Thyroid gland (tissue), 4 donors: ENCODE results near the gene ZXDB. TPM values are rescaled to one million over a fixed set of nuclear protein-coding genes. Genes with fewer than 3 reads are reported as not detected.
"Not testable (repeated sequence)": the region's sequence is repeated elsewhere in the genome, so short reads cannot be mapped to it uniquely, and the experiment has no call there.

Experiments
- DNase-seq, 2 donors: peaks; one replicate each; pipeline ENCODE4 v3.0.0-alpha.2; 2019
- H3K27ac ChIP-seq, 3 donors: fragments of 200-600 bp; sonication (generic); 1 replicate in 2 of 3; 2 replicates in 1 of 3; pipeline ENCODE4 v1.5.1; 2016 to 2019; ENCODE audit warnings: mild to moderate bottlenecking in 1 of 3, moderate library complexity in 1 of 3
- H3K27me3 ChIP-seq: fragments of 200-600 bp; sonication (generic); one replicate; pipeline ENCODE4 v1.5.1; 2019
- H3K36me3 ChIP-seq, 2 donors: fragments of 200-600 bp; sonication (generic); one replicate each; pipeline ENCODE4 v1.5.1; 2016 to 2019
- H3K4me1 ChIP-seq, 2 donors: fragments of 200-600 bp; sonication (generic); one replicate each; pipeline ENCODE4 v1.5.1; 2017 to 2019
- H3K4me3 ChIP-seq, 3 donors: fragments of 200-600 bp; sonication (generic); replicated peaks in 1 of 3; 1 replicate in 2 of 3; 2 replicates in 1 of 3; pipeline ENCODE4 v1.5.1; 2016; ENCODE audit warnings: mild to moderate bottlenecking in 1 of 3
- H3K9me3 ChIP-seq: fragments of 200-600 bp; sonication (generic); one replicate; pipeline ENCODE4 v1.5.1; 2017
- POLR2A ChIP-seq, 2 donors: fragments of 450-650 bp; IDR thresholded peaks; one replicate each; pipeline ENCODE4 v1.6.1; 2017; ENCODE audit warnings: antibody characterized with exemption in 2 of 2, mild to moderate bottlenecking in 2 of 2, moderate library complexity in 1 of 2
- WGBS, 2 donors: methylation state at CpG; one replicate each; pipeline ENCODE4 v1.1.5; 2017; 5-methylcytosine and 5-hydroxymethylcytosine counted together
- intact Hi-C: fragments of 100-400 bp; cut with DNase I; formaldehyde crosslinking; loops from one replicate; pipeline ENCODE4 v1.15.1; 2023
- total RNA-seq, 4 donors: library from RNA; depleted of rRNA; stranded (reverse); fragments of >200 nt; gene quantifications; one replicate each; pipeline ENCODE4 v1.2.3, GENCODE V29; 2016
- TF ChIP-seq, protein P1 (sequence below), 6 experiments: fragments of 200-600 bp in 3 of 6; fragments of 450-650 bp in 3 of 6; sonication (generic) in 3 of 6; IDR thresholded peaks; one replicate each; pipeline ENCODE4 v1.5.1; 2016 to 2019; ENCODE audit warnings: antibody characterized with exemption in 6 of 6, mild to moderate bottlenecking in 2 of 6, inconsistent platforms in 1 of 6, moderate library complexity in 1 of 6

The ZXDB gene
- total RNA-seq, result 10 to 100 TPM; 13.4 to 19.6 (median 15.4) TPM

DNA sequence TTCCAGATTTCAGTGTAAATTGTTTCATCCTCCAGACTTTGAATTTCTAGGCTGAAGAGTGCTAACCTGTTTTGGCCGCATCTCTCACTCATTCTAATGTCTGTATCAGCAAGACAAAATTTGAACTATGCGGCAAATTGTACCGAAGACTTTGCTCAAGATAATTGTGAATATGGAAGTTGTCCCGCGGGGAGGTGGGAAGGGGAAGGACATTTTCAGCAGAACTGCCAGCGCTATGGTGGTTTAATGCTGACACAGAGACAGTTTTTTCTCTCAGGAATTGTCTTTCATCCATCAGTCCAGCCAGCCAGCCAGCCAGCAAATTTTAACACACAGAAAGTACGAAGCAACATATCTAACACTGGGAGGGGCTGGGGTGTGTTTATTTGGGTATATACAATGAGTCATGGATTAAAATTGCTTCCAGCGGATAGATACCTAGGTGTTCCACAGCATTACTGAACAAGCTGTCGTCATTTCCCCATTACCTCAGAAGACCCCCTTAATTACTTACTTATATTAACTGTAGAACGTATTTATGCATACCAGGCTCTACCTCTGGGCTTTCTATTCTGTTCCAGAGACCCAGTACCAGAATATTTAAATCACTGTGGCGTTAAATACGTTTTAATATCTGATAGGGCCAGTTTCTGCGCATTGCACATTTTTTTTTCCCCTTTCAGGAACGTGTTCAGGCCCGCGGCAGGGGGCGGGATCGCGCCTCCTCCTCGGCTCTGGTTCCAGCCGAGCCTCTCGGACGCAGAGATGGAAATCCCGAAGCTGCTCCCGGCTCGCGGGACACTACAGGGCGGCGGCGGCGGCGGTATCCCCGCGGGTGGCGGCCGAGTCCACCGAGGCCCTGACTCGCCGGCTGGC is at the start of gene ZXDB:
TSS of gene ZXDB (plus strand) at position 728 of the 876 bp plus-strand sequence. CDS start at position 766, 38 bp downstream.
- H3K27ac ChIP-seq, result peak within 1 kb of the TSS; percentile 86 to 92 (median 89)
- DNase-seq, H3K36me3 ChIP-seq, intact Hi-C loops, H3K27me3 ChIP-seq, H3K9me3 ChIP-seq: not testable (repeated sequence)
- 12 to 13% methylated on average over 9 to 14 of the region's 39 CpGs for WGBS, 2 donors
- H3K4me3 ChIP-seq, result peak within 1 kb of the TSS in 2 of 3 donors; percentile 13 to 46
- peaks cover 6 to 13% of the 10 kb centered on the region in 2 donors for H3K4me1 ChIP-seq

DNA sequence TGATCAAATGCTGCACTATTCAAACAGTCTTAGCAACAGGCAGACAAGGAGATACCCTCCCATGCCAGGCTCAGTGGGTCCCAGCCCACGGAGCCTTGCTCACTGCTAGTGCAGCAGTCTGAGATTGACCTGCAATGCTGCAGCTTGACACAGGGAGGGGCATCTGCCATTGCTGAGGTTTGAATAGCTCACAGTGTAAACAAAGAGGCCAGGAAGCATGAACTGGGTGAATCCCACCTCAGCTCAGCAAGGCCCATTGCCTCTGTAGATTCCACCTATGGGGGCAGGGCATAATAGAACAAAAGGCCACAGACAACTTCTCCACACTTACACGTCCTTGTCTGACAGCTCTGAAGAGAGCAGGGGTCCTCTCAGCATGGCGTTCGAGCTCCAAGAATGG is 26.6 kb upstream of the ZXDB start:
- H3K36me3 ChIP-seq, result no peaks in the 10 kb centered on the region
- intact Hi-C loops, result no loop called here
- no peaks in the 10 kb centered on the region for H3K9me3 ChIP-seq
- no peaks in the 10 kb centered on the region for H3K4me1 ChIP-seq
- TF ChIP-seq, protein P1, sequence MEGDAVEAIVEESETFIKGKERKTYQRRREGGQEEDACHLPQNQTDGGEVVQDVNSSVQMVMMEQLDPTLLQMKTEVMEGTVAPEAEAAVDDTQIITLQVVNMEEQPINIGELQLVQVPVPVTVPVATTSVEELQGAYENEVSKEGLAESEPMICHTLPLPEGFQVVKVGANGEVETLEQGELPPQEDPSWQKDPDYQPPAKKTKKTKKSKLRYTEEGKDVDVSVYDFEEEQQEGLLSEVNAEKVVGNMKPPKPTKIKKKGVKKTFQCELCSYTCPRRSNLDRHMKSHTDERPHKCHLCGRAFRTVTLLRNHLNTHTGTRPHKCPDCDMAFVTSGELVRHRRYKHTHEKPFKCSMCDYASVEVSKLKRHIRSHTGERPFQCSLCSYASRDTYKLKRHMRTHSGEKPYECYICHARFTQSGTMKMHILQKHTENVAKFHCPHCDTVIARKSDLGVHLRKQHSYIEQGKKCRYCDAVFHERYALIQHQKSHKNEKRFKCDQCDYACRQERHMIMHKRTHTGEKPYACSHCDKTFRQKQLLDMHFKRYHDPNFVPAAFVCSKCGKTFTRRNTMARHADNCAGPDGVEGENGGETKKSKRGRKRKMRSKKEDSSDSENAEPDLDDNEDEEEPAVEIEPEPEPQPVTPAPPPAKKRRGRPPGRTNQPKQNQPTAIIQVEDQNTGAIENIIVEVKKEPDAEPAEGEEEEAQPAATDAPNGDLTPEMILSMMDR (IDR thresholded peaks at IDR 0.05), result no peak
- no peak for TF ChIP-seq POLR2A (IDR thresholded peaks at IDR 0.05)
- no peak overlapping the region for H3K4me3 ChIP-seq
- no peak for DNase-seq
- 83% methylated on average over 1 of the region's 4 CpGs; no CpG with 5 or more reads in 1 of the 2 donors for WGBS, 2 donors
- no peaks in the 10 kb centered on the region for H3K27me3 ChIP-seq
- H3K27ac ChIP-seq, result no peak overlapping the region

DNA sequence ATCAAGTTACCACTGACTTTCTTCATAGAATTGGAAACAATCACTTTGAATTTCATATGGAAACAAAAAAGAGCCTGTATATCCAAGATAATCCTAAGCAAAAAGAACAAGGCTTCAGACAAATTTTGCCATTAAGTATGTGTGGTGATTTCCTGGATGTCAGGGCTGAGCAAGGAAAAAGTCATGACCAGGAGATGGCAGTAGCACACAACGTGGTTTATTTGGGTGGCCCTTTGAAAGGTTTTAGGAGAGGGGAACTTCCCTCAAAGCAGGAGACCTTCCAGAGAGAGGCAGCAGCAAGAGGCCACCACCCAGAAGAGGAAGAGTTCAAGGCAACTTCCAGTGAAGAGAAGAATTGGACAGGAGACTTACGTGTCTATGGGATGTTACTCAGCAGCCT is 18.1 kb upstream of the ZXDB start:
- TF ChIP-seq, protein P1 (IDR thresholded peaks at IDR 0.05), result peak in 2 of 6 experiments; percentile 20 to 28
- no peak for TF ChIP-seq POLR2A (IDR thresholded peaks at IDR 0.05)
- no peak for DNase-seq

DNA sequence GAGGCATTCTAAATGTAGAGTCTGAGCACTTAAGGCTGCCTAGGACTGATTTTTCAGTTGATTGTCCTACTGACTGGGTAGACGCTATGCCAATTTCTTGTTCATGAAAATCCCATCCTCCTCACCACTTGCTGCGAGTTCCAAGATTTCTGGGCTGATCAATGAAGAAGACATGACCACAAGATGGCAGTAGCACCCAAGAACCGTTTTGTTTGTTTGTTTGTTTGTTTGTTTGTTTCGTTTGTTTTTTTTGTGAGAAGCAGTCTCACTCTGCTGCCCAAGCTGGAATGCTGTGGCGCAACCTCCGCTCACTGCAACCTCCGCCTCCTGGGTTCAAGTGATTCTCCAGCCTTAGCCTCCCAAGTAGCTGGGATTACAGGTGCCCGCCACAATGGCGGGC is 8.9 kb upstream of the ZXDB start:
- DNase-seq, intact Hi-C loops, H3K9me3 ChIP-seq, H3K27ac ChIP-seq, H3K4me1 ChIP-seq, H3K4me3 ChIP-seq, H3K27me3 ChIP-seq, H3K36me3 ChIP-seq: not testable (repeated sequence)
- 75 to 76% methylated on average over 9 of the region's 9 CpGs for WGBS, 2 donors

More for the DNA sequence above, 18.1 kb upstream of the ZXDB start:
- Histone ChIP-seq H3K36me3 (no peaks in the 10 kb centered on the region), H3K27me3 (no peaks in the 10 kb centered on the region), H3K4me3 (no peak overlapping the region), H3K9me3 (no peaks in the 10 kb centered on the region), H3K27ac (no peak overlapping the region), H3K4me1 (no peaks in the 10 kb centered on the region)
- 22 to 31% methylated on average over 2 of the region's 2 CpGs for WGBS, 2 donors
- intact Hi-C loops, result no loop called here

DNA sequence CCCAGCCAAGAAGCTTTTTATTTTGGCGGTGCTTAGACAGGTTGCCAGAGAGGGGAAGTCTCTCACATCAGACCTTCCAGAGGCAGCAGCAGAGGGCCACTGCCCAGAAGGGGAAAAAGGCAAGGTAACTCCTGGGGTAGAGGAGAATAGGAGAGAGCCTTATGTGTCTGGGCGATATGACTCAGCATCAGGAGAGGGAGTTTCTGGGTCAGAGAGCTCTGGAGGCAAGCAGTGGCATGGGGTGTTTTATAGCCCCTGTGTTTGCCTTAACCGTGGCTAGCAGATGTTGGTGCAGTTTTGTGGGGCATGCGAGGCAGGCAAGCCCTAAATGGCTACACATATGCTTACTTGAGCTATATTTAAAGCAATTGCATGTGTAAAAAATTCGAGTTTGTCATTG is 8.3 kb upstream of the ZXDB start:
- H3K36me3 ChIP-seq, result no peaks in the 10 kb centered on the region
- no peaks in the 10 kb centered on the region for H3K4me1 ChIP-seq
- H3K27me3 ChIP-seq, result no peaks in the 10 kb centered on the region
- DNase-seq, result no peak
- 72 to 87% methylated on average over 3 to 5 of the region's 5 CpGs for WGBS, 2 donors
- TF ChIP-seq, protein P1 (IDR thresholded peaks at IDR 0.05), result no peak
- no peak overlapping the region for H3K4me3 ChIP-seq
- intact Hi-C loops, result no loop called here
- H3K27ac ChIP-seq, result no peak overlapping the region
- H3K9me3 ChIP-seq, result no peaks in the 10 kb centered on the region

DNA sequence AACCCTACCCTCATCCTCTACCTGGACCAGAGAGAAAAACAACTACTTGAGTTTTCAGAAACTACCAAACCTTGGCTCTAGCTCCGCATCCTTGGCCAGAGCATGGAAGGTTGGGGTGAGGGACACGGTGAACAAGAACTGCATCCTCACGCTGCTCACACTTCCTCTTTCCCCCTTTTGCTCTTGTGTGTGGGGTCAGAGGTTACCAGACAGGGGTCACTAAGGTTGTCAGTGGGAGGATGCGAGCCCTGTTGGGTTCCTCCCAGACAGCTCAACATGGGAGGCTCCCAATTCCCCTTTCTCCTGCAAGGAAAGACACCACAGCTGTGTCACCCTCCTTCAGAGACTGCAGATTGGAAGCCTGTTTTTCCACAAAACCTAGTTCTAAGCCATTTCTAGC is 5.5 kb upstream of the ZXDB start:
- DNase-seq, result no peak
- Histone ChIP-seq H3K4me1 (peaks cover 3 to 6% of the 10 kb centered on the region in 2 donors), H3K27me3 (no peaks in the 10 kb centered on the region), H3K27ac (no peak overlapping the region), H3K36me3 (no peaks in the 10 kb centered on the region), H3K4me3 (no peak overlapping the region), H3K9me3 (no peaks in the 10 kb centered on the region)
- TF ChIP-seq POLR2A (IDR thresholded peaks at IDR 0.05), result no peak
- TF ChIP-seq, protein P1 (IDR thresholded peaks at IDR 0.05), result no peak
- intact Hi-C loops, result no loop called here
- 76 to 79% methylated on average over 3 to 4 of the region's 4 CpGs for WGBS, 2 donors
